ENCODE measurements around the gene CARD8. TPM values are rescaled to one million over a fixed set of nuclear protein-coding genes. Genes with fewer than 3 reads are reported as not detected.

CARD8 gene
- total RNA-seq, 1 donor from 2014 or later = 14.1 TPM

- H3K27me3 ChIP-seq (ENCODE audit: control insufficient read depth, insufficient read depth, low read length) = no peaks in the 10 kb centered on the region
- DNase-seq (ENCODE audit: low read depth) = no peak
- H3K36me3 ChIP-seq (ENCODE audit: control insufficient read depth, insufficient read depth, low read length) = no peaks in the 10 kb centered on the region
- peak; percentile 27 for TF ChIP-seq CTCF (IDR thresholded peaks at IDR 0.05; ENCODE audit: insufficient read depth, low read length, poor library complexity, severe bottlenecking)
- H3K4me3 ChIP-seq (ENCODE audit: low read depth, low read length) = no peak overlapping the region
Measured at GRCh38 chr19:48290401-48290770, 34.7 kb upstream of the CARD8 start.

- TF ChIP-seq CTCF (IDR thresholded peaks at IDR 0.05; ENCODE audit: insufficient read depth, low read length, poor library complexity, severe bottlenecking) = no peak
- DNase-seq (ENCODE audit: low read depth) = no peak
- no peaks in the 10 kb centered on the region for H3K36me3 ChIP-seq (ENCODE audit: control insufficient read depth, insufficient read depth, low read length)
Measured at GRCh38 chr19:48287748-48288147, 32.0 kb upstream of the CARD8 start.

GRCh38 chr19:48284896-48285295 is 29.2 kb upstream of the CARD8 start:
- no peak overlapping the region for H3K4me3 ChIP-seq (ENCODE audit: low read depth, low read length)
- no peaks in the 10 kb centered on the region for H3K27me3 ChIP-seq (ENCODE audit: control insufficient read depth, insufficient read depth, low read length)
- TF ChIP-seq CTCF (IDR thresholded peaks at IDR 0.05; ENCODE audit: insufficient read depth, low read length, poor library complexity, severe bottlenecking) = no peak
- H3K36me3 ChIP-seq (ENCODE audit: control insufficient read depth, insufficient read depth, low read length) = no peaks in the 10 kb centered on the region
- DNase-seq (ENCODE audit: low read depth) = no peak

More at GRCh38 chr19:48287748-48288147, 32.0 kb upstream of the CARD8 start:
- no peak overlapping the region for H3K4me3 ChIP-seq (ENCODE audit: low read depth, low read length)
- H3K27me3 ChIP-seq (ENCODE audit: control insufficient read depth, insufficient read depth, low read length) = no peaks in the 10 kb centered on the region

- H3K36me3 ChIP-seq (ENCODE audit: control insufficient read depth, insufficient read depth, low read length) = no peaks in the 10 kb centered on the region
- no peak overlapping the region for H3K4me3 ChIP-seq (ENCODE audit: low read depth, low read length)
- no peak for DNase-seq (ENCODE audit: low read depth)
- H3K27me3 ChIP-seq (ENCODE audit: control insufficient read depth, insufficient read depth, low read length) = no peaks in the 10 kb centered on the region
- no peak for TF ChIP-seq CTCF (IDR thresholded peaks at IDR 0.05; ENCODE audit: insufficient read depth, low read length, poor library complexity, severe bottlenecking)
Measured at GRCh38 chr19:48283908-48284307, 28.2 kb upstream of the CARD8 start.

- Histone ChIP-seq H3K36me3 (ENCODE audit: control insufficient read depth, insufficient read depth, low read length) (no peaks in the 10 kb centered on the region), H3K27me3 (ENCODE audit: control insufficient read depth, insufficient read depth, low read length) (no peaks in the 10 kb centered on the region), H3K4me3 (ENCODE audit: low read depth, low read length) (no peak overlapping the region)
- TF ChIP-seq CTCF (IDR thresholded peaks at IDR 0.05; ENCODE audit: insufficient read depth, low read length, poor library complexity, severe bottlenecking) = no peak
- DNase-seq (ENCODE audit: low read depth) = no peak
Measured at GRCh38 chr19:48279747-48280146, 24.0 kb upstream of the CARD8 start.

- no peak for DNase-seq (ENCODE audit: low read depth)
- H3K36me3 ChIP-seq (ENCODE audit: control insufficient read depth, insufficient read depth, low read length) = no peaks in the 10 kb centered on the region
- H3K27me3 ChIP-seq (ENCODE audit: control insufficient read depth, insufficient read depth, low read length) = no peaks in the 10 kb centered on the region
- no peak for TF ChIP-seq CTCF (IDR thresholded peaks at IDR 0.05; ENCODE audit: insufficient read depth, low read length, poor library complexity, severe bottlenecking)
- H3K4me3 ChIP-seq (ENCODE audit: low read depth, low read length) = no peak overlapping the region
Measured at GRCh38 chr19:48274938-48275337, 19.2 kb upstream of the CARD8 start.

All from kidney epithelial cell (primary cell).